ENCODE data around the gene BRMS1L. TPM values are rescaled to one million over a fixed set of nuclear protein-coding genes. Genes with fewer than 3 reads are reported as not detected.
A peak's percentile ranks its signal among the peaks of the same experiment; 100 is the strongest.

BRMS1L gene
- total and polyA plus RNA-seq, 2 of the 13 experiments (the other 11 are each of a cell fraction or from before 2014, with no cell fraction given): 21.1 to 23.8 TPM

GRCh38 chr14:35826218-35826951, at the start of gene BRMS1L (continued):
- TF ChIP-seq UBTF (CRISPR knock-in tag; IDR thresholded peaks at IDR 0.05): peak; percentile 100
- no peak for TF ChIP-seq NR3C1 (CRISPR knock-in tag; IDR thresholded peaks at IDR 0.05)
- peak; percentile 99 for TF ChIP-seq TAF15 (IDR thresholded peaks at IDR 0.05; ENCODE audit: low read depth, low read length, poor library complexity, severe bottlenecking)
- peak; percentile 77 for TF ChIP-seq TFE3 (CRISPR knock-in tag; IDR thresholded peaks at IDR 0.05)
- TF ChIP-seq THAP11 (CRISPR knock-in tag; IDR thresholded peaks at IDR 0.05): peak; percentile 98
- TF ChIP-seq, protein P1, sequence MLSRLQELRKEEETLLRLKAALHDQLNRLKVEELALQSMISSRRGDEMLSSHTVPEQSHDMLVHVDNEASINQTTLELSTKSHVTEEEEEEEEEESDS (CRISPR knock-in tag; IDR thresholded peaks at IDR 0.05; ENCODE audit: borderline replicate concordance): peak; percentile 91
- TF ChIP-seq NAIF1 (CRISPR knock-in tag; IDR thresholded peaks at IDR 0.05; ENCODE audit: borderline replicate concordance): peak; percentile 96; the same call in 1 of the 2 replicates
- TF ChIP-seq ZNF251 (CRISPR knock-in tag; IDR thresholded peaks at IDR 0.05): peak; percentile 99
- peak; percentile 99 for TF ChIP-seq ARHGAP35 (CRISPR knock-in tag; IDR thresholded peaks at IDR 0.05; ENCODE audit: borderline replicate concordance)
- no peak for TF ChIP-seq GABPA (IDR thresholded peaks at IDR 0.05; ENCODE audit: low read depth, low read length)
- TF ChIP-seq GABPA (CRISPR knock-in tag; IDR thresholded peaks at IDR 0.05; ENCODE audit: low read depth): no peak
- TF ChIP-seq CEBPG (CRISPR knock-in tag; IDR thresholded peaks at IDR 0.05): peak; percentile 49
- TF ChIP-seq ARID5B (CRISPR knock-in tag; IDR thresholded peaks at IDR 0.05): peak; percentile 70
- TF ChIP-seq, protein P2, sequence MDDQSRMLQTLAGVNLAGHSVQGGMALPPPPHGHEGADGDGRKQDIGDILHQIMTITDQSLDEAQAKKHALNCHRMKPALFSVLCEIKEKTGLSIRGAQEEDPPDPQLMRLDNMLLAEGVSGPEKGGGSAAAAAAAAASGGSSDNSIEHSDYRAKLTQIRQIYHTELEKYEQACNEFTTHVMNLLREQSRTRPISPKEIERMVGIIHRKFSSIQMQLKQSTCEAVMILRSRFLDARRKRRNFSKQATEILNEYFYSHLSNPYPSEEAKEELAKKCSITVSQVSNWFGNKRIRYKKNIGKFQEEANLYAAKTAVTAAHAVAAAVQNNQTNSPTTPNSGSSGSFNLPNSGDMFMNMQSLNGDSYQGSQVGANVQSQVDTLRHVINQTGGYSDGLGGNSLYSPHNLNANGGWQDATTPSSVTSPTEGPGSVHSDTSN (CRISPR knock-in tag; IDR thresholded peaks at IDR 0.05; ENCODE audit: borderline replicate concordance): peak; percentile 89; the same call in 1 of the 2 replicates
- TF ChIP-seq ARNT2 (CRISPR knock-in tag; IDR thresholded peaks at IDR 0.05; ENCODE audit: low read depth): peak; percentile 99
- peak; percentile 92; the same call in 1 of the 2 replicates for TF ChIP-seq ZFP82 (CRISPR knock-in tag; IDR thresholded peaks at IDR 0.05; ENCODE audit: borderline replicate concordance)
- TF ChIP-seq, protein P3, sequence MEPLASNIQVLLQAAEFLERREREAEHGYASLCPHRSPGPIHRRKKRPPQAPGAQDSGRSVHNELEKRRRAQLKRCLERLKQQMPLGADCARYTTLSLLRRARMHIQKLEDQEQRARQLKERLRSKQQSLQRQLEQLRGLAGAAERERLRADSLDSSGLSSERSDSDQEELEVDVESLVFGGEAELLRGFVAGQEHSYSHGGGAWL (CRISPR knock-in tag; IDR thresholded peaks at IDR 0.05): peak; percentile 99
- TF ChIP-seq PCBP2 (optimal IDR thresholded peaks at IDR 0.05; ENCODE audit: low read depth, low read length, poor library complexity, severe bottlenecking): no peak
- peak; percentile 84; the same call in 1 of the 2 replicates for TF ChIP-seq ZNF484 (CRISPR knock-in tag; IDR thresholded peaks at IDR 0.05; ENCODE audit: borderline replicate concordance, low read depth)
- peak; percentile 97 for TF ChIP-seq POGZ (CRISPR knock-in tag; IDR thresholded peaks at IDR 0.05)

All from HepG2 (cell line).